Erythroblast (primary cell): ENCODE measurements around the gene KCTD21.

Source experiments
- GATA1 ChIP-seq: IDR thresholded peaks from 2 replicates; pipeline ENCODE4 v1.6.1; 2011; ENCODE audit warnings: low read depth, mild to moderate bottlenecking, control low read depth, low read length, moderate library complexity
- POLR2A ChIP-seq: IDR thresholded peaks from 2 replicates; pipeline ENCODE4 v1.6.1; 2011; ENCODE audit warnings: mild to moderate bottlenecking, low read length

DNA sequence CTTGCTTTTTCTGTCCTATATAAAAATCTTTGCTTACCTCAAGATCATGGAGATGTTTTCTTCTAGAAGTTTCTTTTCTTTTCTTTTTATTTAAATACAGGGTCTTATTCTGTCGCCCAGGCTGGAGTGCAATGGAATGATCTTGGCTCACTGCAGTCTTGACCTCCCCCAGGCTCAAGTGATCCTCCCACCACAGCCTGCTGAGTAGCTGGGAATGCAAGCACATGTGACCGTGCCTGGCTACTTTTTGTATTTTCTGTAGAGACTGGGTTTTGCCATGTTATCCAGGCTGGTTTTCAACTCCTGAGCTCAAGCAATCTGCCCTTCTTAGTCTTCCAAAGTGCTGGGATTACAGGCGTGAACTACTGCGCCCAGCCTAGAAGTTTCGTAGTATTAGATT, 45.6 kb upstream of the KCTD21 start:
- TF ChIP-seq POLR2A, result no peak
- no peak for TF ChIP-seq GATA1
